ENCODE measurements around the gene LRRTM3. TPM values are rescaled to one million over a fixed set of nuclear protein-coding genes. Genes with fewer than 3 reads are reported as not detected.
A peak's percentile ranks its signal among the peaks of the same experiment; 100 is the strongest.

Gene LRRTM3
- total RNA-seq: not detected in 2 replicates

DNA sequence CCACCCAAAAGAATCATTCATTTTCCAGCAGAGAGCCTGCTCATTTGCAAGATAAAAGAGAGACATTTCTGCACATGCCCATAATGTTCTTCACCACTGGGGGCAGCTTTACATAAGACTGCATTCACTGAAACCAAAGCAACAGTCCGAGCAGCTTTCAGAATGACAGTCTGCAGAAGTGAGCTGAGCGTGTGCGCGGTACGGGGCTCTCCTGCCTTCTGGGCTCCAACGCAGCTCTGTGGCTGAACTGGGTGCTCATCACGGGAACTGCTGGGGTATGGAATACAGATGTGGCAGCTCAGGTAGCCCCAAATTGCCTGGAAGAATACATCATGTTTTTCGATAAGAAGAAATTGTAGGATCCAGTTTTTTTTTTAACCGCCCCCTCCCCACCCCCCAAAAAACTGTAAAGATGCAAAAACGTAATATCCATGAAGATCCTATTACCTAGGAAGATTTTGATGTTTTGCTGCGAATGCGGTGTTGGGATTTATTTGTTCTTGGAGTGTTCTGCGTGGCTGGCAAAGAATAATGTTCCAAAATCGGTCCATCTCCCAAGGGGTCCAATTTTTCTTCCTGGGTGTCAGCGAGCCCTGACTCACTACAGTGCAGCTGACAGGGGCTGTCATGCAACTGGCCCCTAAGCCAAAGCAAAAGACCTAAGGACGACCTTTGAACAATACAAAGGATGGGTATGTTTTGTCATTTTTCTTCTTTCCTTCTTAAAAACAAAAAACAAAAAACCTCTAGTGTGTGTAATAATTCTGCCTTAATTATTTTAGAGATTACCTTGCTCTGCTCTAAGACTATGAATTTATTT is at the start of gene LRRTM3:
Gene LRRTM3, plus strand, starts transcription at position 141 of the 820 bp plus-strand sequence.
- Mint-ChIP-seq H3K9me3 (no peaks in the 10 kb centered on the region), H3K4me1 (ENCODE audit: low read depth) (peaks cover 4% of the 10 kb centered on the region), H3K27me3 (ENCODE audit: low read depth) (peaks cover 39% of the 10 kb centered on the region), H3K4me3 (ENCODE audit: low read depth) (no peak within 1 kb of the TSS), H3K36me3 (ENCODE audit: low read depth) (no peaks in the 10 kb centered on the region), H3K27ac (no peak within 1 kb of the TSS)
- intact Hi-C loops (cut with micrococcal nuclease): loop anchor here (5.0 kb wide), 2 partner anchors 596 to 744 kb away; no protein-coding TSS in a partner anchor
- peak; percentile 9 for DNase-seq (ENCODE audit: low spot score)

DNA sequence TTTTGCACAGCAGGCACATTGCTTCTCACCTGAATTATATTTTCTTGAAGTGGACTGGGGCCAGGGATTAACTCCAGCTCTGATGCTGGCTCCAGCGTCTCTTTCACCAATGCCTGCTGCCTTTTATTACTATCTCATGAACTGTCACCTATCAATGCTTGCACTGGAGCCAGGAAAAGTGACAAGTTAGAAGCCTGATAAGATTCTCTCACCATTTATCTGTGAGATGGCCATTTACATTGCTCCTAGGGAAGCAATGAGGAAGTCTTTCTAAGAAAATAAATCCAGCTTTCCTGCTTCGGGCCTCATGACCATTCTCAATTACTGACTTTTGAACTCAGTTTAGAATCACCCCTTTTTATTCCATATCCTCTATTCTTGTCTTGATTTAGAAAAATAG is 48.5 kb upstream of the LRRTM3 start:
- no peaks in the 10 kb centered on the region for H3K36me3 Mint-ChIP-seq (ENCODE audit: low read depth)

DNA sequence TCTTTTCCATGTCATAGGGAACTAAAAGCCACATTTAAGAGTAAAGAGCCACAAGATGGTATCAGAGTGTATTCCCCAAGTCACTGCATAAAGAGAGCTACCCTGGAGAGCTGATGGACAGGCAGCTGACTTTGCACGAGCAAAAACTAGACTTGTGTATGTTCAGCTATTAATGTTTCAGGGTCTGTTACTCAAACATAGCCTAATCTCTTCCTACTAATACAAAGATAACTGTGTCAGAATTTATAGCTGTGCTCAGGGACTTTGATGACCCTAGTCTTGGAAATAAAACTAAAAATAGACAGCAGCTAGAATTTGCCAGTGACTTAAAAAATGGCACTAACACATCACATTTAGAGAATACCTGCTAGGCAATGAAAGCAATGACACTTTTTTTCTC is 45.5 kb upstream of the LRRTM3 start:
- H3K36me3 Mint-ChIP-seq (ENCODE audit: low read depth): no peaks in the 10 kb centered on the region
- H3K4me3 Mint-ChIP-seq (ENCODE audit: low read depth): no peak overlapping the region
- H3K27me3 Mint-ChIP-seq (ENCODE audit: low read depth): no peaks in the 10 kb centered on the region
- intact Hi-C loops (cut with micrococcal nuclease): no loop called here
- no peaks in the 10 kb centered on the region for H3K9me3 Mint-ChIP-seq
- no peak overlapping the region for H3K27ac Mint-ChIP-seq
- no peak for DNase-seq (ENCODE audit: low spot score)
- no peaks in the 10 kb centered on the region for H3K4me1 Mint-ChIP-seq (ENCODE audit: low read depth)

More for the DNA sequence above, 48.5 kb upstream of the LRRTM3 start:
- no peaks in the 10 kb centered on the region for H3K4me1 Mint-ChIP-seq (ENCODE audit: low read depth)
- intact Hi-C loops (cut with micrococcal nuclease): no loop called here
- no peaks in the 10 kb centered on the region for H3K9me3 Mint-ChIP-seq
- no peak overlapping the region for H3K27ac Mint-ChIP-seq
- no peak for DNase-seq (ENCODE audit: low spot score)
- H3K27me3 Mint-ChIP-seq (ENCODE audit: low read depth): no peaks in the 10 kb centered on the region
- H3K4me3 Mint-ChIP-seq (ENCODE audit: low read depth): no peak overlapping the region

DNA sequence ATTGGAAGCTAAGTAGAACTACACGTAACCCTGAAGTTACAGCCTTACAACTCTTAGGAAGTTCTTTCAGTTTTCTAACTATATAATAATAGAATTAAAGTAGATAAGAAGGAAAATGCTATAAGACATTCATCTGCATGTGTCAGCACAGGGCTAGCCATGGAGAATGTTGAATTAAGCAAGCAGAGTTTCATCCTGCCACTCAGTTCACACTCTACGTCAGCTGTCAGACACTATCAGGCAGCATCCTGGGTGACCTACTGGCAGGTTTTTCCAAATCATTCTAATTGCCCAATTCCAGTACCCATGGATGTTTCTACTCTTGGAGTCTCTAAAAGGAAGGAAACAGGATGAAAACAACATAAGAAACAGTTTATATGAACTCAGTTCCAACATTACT is 45.0 kb upstream of the LRRTM3 start:
- intact Hi-C loops (cut with micrococcal nuclease): no loop called here
- Mint-ChIP-seq H3K27me3 (ENCODE audit: low read depth) (no peaks in the 10 kb centered on the region), H3K4me3 (ENCODE audit: low read depth) (no peak overlapping the region), H3K9me3 (no peaks in the 10 kb centered on the region), H3K27ac (no peak overlapping the region), H3K36me3 (ENCODE audit: low read depth) (no peaks in the 10 kb centered on the region), H3K4me1 (ENCODE audit: low read depth) (no peaks in the 10 kb centered on the region)
- no peak for DNase-seq (ENCODE audit: low spot score)

DNA sequence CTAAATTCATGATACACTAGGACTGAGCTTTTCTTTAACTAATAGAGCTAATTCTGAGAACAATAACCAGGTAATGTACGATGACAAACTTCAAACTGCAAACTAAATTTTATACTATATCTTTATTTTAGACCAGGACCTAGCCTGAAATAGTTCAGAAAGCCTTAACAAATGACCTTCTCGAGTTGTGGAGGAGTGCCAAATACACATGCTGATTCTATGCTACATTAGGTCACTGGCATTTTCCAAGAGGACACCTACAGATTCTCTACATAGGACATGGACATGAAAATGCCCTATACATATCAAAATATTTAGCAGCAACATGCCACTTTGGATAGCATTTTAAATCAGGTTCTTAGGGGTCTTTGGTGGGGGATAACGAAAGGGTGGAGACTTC is 44.0 kb upstream of the LRRTM3 start:
- H3K9me3 Mint-ChIP-seq: no peaks in the 10 kb centered on the region
- intact Hi-C loops (cut with micrococcal nuclease): no loop called here
- no peak overlapping the region for H3K27ac Mint-ChIP-seq
- H3K4me1 Mint-ChIP-seq (ENCODE audit: low read depth): no peaks in the 10 kb centered on the region
- no peaks in the 10 kb centered on the region for H3K36me3 Mint-ChIP-seq (ENCODE audit: low read depth)
- no peaks in the 10 kb centered on the region for H3K27me3 Mint-ChIP-seq (ENCODE audit: low read depth)
- no peak for DNase-seq (ENCODE audit: low spot score)
- H3K4me3 Mint-ChIP-seq (ENCODE audit: low read depth): no peak overlapping the region

DNA sequence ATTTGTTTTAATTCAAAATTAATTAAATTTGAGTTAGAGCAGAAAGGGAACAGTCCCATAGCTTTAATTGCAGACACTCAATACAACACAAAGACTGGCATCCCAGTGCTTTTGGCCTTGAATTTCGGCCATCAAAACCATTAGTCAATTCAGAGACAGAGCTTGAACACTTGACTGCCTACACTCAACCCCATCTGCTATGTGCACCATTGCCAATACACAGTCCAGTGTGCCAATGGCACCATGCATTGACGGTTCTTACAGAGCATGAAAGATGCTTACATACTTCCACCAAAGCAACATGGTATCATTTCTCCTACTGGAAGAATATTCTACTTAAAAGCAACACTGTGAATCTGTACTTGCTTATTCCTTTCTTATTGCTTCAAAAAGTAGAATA is 43.6 kb upstream of the LRRTM3 start:
- Mint-ChIP-seq H3K4me1 (ENCODE audit: low read depth) (no peaks in the 10 kb centered on the region), H3K27me3 (ENCODE audit: low read depth) (no peaks in the 10 kb centered on the region), H3K36me3 (ENCODE audit: low read depth) (no peaks in the 10 kb centered on the region), H3K9me3 (no peaks in the 10 kb centered on the region), H3K4me3 (ENCODE audit: low read depth) (no peak overlapping the region), H3K27ac (no peak overlapping the region)
- no peak for DNase-seq (ENCODE audit: low spot score)
- intact Hi-C loops (cut with micrococcal nuclease): no loop called here

DNA sequence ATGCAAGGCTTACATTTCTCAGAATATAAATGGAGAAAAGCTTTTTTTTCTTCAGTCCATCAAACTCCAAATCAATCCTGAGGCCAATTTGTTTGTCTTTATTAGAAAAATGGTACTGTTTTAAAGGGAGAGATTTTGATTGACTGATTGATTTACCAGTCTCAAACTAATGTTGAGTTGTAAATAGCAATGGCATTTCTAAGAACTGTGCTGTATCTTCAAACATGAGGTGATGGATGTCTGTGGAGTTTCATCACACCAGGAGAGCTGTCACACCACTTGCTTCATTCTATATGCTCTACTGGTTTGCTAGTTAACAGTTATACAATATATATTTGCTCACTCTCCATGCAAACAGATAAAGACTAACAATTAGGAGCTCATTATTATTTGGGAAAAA is 39.0 kb upstream of the LRRTM3 start:
- no peak for DNase-seq (ENCODE audit: low spot score)
- intact Hi-C loops (cut with micrococcal nuclease): no loop called here
- Mint-ChIP-seq H3K36me3 (ENCODE audit: low read depth) (no peaks in the 10 kb centered on the region), H3K27ac (no peak overlapping the region), H3K27me3 (ENCODE audit: low read depth) (no peaks in the 10 kb centered on the region), H3K4me1 (ENCODE audit: low read depth) (no peaks in the 10 kb centered on the region), H3K9me3 (no peaks in the 10 kb centered on the region), H3K4me3 (ENCODE audit: low read depth) (no peak overlapping the region)

DNA sequence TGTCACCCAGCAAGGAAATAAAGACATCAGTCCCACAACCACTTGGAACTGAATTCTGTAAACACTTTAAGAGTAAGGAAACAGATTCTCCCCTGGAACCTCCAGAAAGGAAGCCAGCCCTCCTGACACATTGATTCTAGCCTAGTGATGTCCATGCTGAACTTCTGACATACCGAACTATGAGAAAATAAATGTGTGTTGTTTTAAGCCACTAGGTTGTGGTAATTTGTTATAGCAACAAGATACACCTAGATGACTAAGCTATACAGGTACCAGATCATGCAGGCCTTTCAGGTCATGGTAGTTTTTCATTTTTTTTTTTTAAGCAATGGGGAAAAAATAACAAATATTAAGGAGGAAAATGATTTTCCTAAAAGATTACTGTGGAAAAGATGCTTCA is 37.6 kb upstream of the LRRTM3 start:
- Mint-ChIP-seq H3K27ac (no peak overlapping the region), H3K9me3 (no peaks in the 10 kb centered on the region), H3K36me3 (ENCODE audit: low read depth) (no peaks in the 10 kb centered on the region), H3K4me3 (ENCODE audit: low read depth) (no peak overlapping the region), H3K4me1 (ENCODE audit: low read depth) (no peaks in the 10 kb centered on the region), H3K27me3 (ENCODE audit: low read depth) (no peaks in the 10 kb centered on the region)
- DNase-seq (ENCODE audit: low spot score): no peak
- intact Hi-C loops (cut with micrococcal nuclease): no loop called here

DNA sequence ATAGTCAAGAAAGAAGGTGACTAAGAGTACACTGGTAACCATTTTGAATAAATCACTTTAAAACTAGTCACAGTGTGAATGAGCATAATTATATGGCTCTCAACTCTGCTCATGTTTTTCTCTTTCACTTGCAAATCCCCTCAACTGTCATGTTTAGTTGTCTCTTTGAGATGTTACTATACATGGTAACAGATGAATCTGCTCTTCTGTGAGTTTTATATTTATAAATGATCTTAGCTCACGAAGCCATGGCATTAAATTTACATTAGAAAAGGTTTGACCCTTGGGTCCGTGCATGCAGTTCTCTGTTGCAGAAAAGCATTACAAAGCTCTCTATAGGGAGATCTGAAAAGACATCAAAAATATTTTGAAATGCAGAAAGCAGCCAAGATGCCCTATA is 33.0 kb upstream of the LRRTM3 start:
- no peak for DNase-seq (ENCODE audit: low spot score)
- Mint-ChIP-seq H3K4me3 (ENCODE audit: low read depth) (no peak overlapping the region), H3K36me3 (ENCODE audit: low read depth) (no peaks in the 10 kb centered on the region), H3K4me1 (ENCODE audit: low read depth) (no peaks in the 10 kb centered on the region), H3K9me3 (peaks cover under 1% of the 10 kb centered on the region), H3K27ac (no peak overlapping the region), H3K27me3 (ENCODE audit: low read depth) (no peaks in the 10 kb centered on the region)
- intact Hi-C loops (cut with micrococcal nuclease): no loop called here

DNA sequence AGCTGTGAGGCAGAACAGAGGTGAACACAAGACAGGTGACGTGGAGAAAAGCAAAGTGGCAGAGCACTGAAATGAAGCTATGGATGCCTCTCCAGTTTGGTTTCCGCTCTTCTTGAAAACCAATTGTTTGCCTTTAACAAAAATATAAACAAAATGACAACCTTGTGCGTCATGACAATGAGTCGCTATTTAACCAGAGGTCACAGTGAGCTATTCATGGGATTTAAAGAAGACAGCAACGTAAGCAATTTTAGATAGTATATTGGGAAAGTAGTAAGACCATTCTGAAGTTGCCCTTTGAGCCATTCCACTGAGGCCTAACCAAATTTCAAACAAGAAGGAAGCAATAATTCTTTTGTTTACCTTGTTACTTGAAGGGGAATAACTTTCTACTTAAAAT is 15.2 kb upstream of the LRRTM3 start:
- H3K36me3 Mint-ChIP-seq (ENCODE audit: low read depth): no peaks in the 10 kb centered on the region
- no peak overlapping the region for H3K27ac Mint-ChIP-seq
- H3K27me3 Mint-ChIP-seq (ENCODE audit: low read depth): no peaks in the 10 kb centered on the region
- intact Hi-C loops (cut with micrococcal nuclease): no loop called here
- no peak overlapping the region for H3K4me3 Mint-ChIP-seq (ENCODE audit: low read depth)
- DNase-seq (ENCODE audit: low spot score): no peak
- no peaks in the 10 kb centered on the region for H3K4me1 Mint-ChIP-seq (ENCODE audit: low read depth)
- no peaks in the 10 kb centered on the region for H3K9me3 Mint-ChIP-seq

DNA sequence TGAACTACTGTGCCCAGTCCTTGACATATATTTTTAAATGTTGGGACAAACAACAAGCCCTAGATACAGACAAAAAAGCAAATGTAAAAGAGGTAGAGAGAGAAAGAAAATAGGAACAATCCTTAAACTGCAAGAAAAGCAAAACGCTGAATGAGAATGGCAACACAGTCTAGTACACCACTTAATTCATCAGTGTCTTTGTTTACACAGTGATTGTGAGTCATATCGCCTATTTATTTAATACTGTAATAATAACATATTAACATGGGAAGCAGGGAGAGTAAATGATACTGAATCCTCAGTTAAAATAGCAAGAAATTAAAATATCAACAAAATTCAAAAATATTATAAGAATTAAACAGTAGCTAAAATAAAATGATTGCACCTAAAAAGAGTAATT is 9.8 kb upstream of the LRRTM3 start:
- Mint-ChIP-seq H3K9me3 (no peaks in the 10 kb centered on the region), H3K36me3 (ENCODE audit: low read depth) (no peaks in the 10 kb centered on the region), H3K27me3 (ENCODE audit: low read depth) (no peaks in the 10 kb centered on the region), H3K27ac (no peak overlapping the region), H3K4me1 (ENCODE audit: low read depth) (no peaks in the 10 kb centered on the region), H3K4me3 (ENCODE audit: low read depth) (no peak overlapping the region)
- DNase-seq (ENCODE audit: low spot score): no peak
- intact Hi-C loops (cut with micrococcal nuclease): no loop called here

DNA sequence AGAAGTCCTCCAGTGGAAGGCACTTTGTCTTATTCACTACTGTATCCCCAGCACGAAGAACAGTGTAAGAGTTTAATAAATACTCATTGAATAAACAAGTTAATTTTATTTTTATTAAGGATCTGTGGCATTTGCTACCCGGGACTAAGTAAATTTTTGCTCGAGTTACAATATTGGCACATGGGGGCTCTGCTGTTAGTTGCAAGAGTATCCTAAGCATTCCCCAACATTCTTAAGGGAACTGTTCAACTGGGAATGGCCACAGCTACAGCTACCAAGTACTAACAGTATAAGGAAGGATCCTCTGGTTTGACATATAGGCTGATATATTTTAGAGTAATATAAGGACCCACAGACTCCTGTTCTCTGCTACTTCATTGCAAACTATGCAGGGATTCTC is 8.7 kb upstream of the LRRTM3 start:
- no peak for DNase-seq (ENCODE audit: low spot score)
- intact Hi-C loops (cut with micrococcal nuclease): no loop called here
- Mint-ChIP-seq H3K27me3 (ENCODE audit: low read depth) (no peaks in the 10 kb centered on the region), H3K4me3 (ENCODE audit: low read depth) (no peak overlapping the region), H3K36me3 (ENCODE audit: low read depth) (no peaks in the 10 kb centered on the region), H3K27ac (no peak overlapping the region), H3K4me1 (ENCODE audit: low read depth) (no peaks in the 10 kb centered on the region), H3K9me3 (no peaks in the 10 kb centered on the region)

DNA sequence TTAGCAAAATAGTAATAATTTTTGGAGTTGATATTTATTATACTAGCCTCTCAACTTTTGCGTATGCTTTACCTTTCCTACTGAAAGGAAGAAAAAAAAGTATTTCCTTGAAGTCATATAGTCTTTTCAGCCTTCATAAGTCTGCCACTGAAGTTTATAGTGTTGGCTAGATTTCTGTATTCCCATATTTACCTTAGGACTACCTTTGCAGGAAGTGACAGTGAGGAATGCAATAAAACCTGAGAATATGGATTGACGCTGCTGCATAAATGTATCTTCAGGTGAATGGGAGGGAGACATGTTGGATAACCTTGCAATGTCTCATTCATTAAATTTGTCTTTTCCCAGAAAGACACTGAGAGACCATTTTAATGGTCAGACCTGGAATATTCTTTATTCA is 6.6 kb upstream of the LRRTM3 start:
- H3K36me3 Mint-ChIP-seq (ENCODE audit: low read depth): no peaks in the 10 kb centered on the region
- H3K4me3 Mint-ChIP-seq (ENCODE audit: low read depth): no peak overlapping the region
- no peak for DNase-seq (ENCODE audit: low spot score)
- H3K27ac Mint-ChIP-seq: no peak overlapping the region
- H3K4me1 Mint-ChIP-seq (ENCODE audit: low read depth): no peaks in the 10 kb centered on the region
- no peaks in the 10 kb centered on the region for H3K9me3 Mint-ChIP-seq
- H3K27me3 Mint-ChIP-seq (ENCODE audit: low read depth): no peaks in the 10 kb centered on the region
- intact Hi-C loops (cut with micrococcal nuclease): no loop called here
